Neural cell (in vitro differentiated cells): ENCODE data around the gene DGKA. TPM values are rescaled to one million over a fixed set of nuclear protein-coding genes. Genes with fewer than 3 reads are reported as not detected.
"Not testable (repeated sequence)": the region's sequence is repeated elsewhere in the genome, so short reads cannot be mapped to it uniquely, and the experiment has no call there.

Experiments
- H2AFZ ChIP-seq: fragments of 200-600, 300-800 bp; sonication (generic), shearing (Covaris generic); 2 replicates; pipeline ENCODE4 v1.6.0; 2014; ENCODE audit warnings: low read depth, mild to moderate bottlenecking, antibody characterized with exemption, low read length, moderate library complexity
- H3F3A ChIP-seq: fragments of 200-600 bp; shearing (Covaris generic); 2 replicates; pipeline ENCODE4 v1.6.1; 2016; ENCODE audit warnings: mild to moderate bottlenecking, moderate library complexity, mixed read lengths, antibody characterized with exemption, low read length; ENCODE audit not compliant: insufficient read depth, poor library complexity, severe bottlenecking
- H3K27ac ChIP-seq: fragments of 200-600, 300-800 bp; sonication (generic), shearing (Covaris generic); 2 replicates; pipeline ENCODE4 v1.5.1; 2014; ENCODE audit warnings: mild to moderate bottlenecking, low read length, moderate library complexity
- H3K27me3 ChIP-seq: fragments of 300-800, 200-600 bp; sonication (generic), shearing (Covaris generic); 2 replicates; pipeline ENCODE4 v1.6.0; 2014; ENCODE audit warnings: mild to moderate bottlenecking, low read depth, low read length, moderate library complexity; ENCODE audit not compliant: insufficient read depth
- H3K36me3 ChIP-seq: fragments of 300-800, 200-600 bp; sonication (generic), shearing (Covaris generic); 2 replicates; pipeline ENCODE4 v1.5.1; 2014; ENCODE audit warnings: mild to moderate bottlenecking, antibody characterized with exemption, low read length, moderate library complexity; ENCODE audit not compliant: insufficient read depth
- H3K4me2 ChIP-seq: fragments of 300-800, 200-600 bp; sonication (generic), shearing (Covaris generic); 2 replicates; pipeline ENCODE4 v1.6.0; 2014; ENCODE audit warnings: mild to moderate bottlenecking, low read length
- H3K4me3 ChIP-seq: fragments of 300-800, 200-600 bp; sonication (generic), shearing (Covaris generic); 2 replicates; pipeline ENCODE4 v1.5.1; 2014; ENCODE audit warnings: mild to moderate bottlenecking, low read length, moderate library complexity
- H3K79me2 ChIP-seq: fragments of 200-600 bp; shearing (Covaris generic); replicated peaks from 2 replicates; pipeline ENCODE4 v1.6.0; 2014; ENCODE audit warnings: mild to moderate bottlenecking, low read length, moderate library complexity; ENCODE audit not compliant: insufficient read depth
- H3K9ac ChIP-seq: fragments of 300-800, 200-600 bp; sonication (generic), shearing (Covaris generic); 2 replicates; pipeline ENCODE4 v1.6.1; 2016; ENCODE audit warnings: mild to moderate bottlenecking, low read length, mixed read lengths
- H3K9me2 ChIP-seq: fragments of 200-600 bp; shearing (Covaris generic); 2 replicates; pipeline ENCODE4 v1.6.1; 2016; ENCODE audit warnings: mild to moderate bottlenecking, low read length, mixed read lengths; ENCODE audit not compliant: insufficient read depth
- H3K9me3 ChIP-seq: fragments of 200-600, 300-800 bp; sonication (generic), shearing (Covaris generic); 2 replicates; pipeline ENCODE4 v1.6.1; 2016; ENCODE audit warnings: mild to moderate bottlenecking, mixed run types, low read length, moderate library complexity, mixed read lengths
- H4K20me1 ChIP-seq: fragments of 200-600 bp; shearing (Covaris generic); 2 replicates; pipeline ENCODE4 v1.6.1; 2016; ENCODE audit warnings: mild to moderate bottlenecking, mixed run types; ENCODE audit not compliant: insufficient read depth
- EP300 ChIP-seq: fragments of 450-650 bp; conservative IDR thresholded peaks from 2 replicates; pipeline ENCODE4 v1.6.1; 2014; ENCODE audit warnings: antibody characterized with exemption, mild to moderate bottlenecking, moderate library complexity; ENCODE audit not compliant: poor library complexity, severe bottlenecking
- EZH2 ChIP-seq: fragments of 200-600, 300-800 bp; shearing (Covaris generic), sonication (generic); IDR thresholded peaks from 2 replicates; pipeline ENCODE4 v1.6.1; 2014; ENCODE audit warnings: antibody characterized with exemption, low read length, borderline replicate concordance, mild to moderate bottlenecking; ENCODE audit not compliant: insufficient read depth, poor library complexity, severe bottlenecking
- MXI1 ChIP-seq: fragments of 450-650 bp; conservative IDR thresholded peaks from 2 replicates; pipeline ENCODE4 v1.6.1; 2014; ENCODE audit warnings: antibody characterized with exemption, mild to moderate bottlenecking; ENCODE audit not compliant: poor library complexity, severe bottlenecking
- POLR2AphosphoS5 ChIP-seq: IDR thresholded peaks from 2 replicates; pipeline ENCODE4 v1.6.1; 2012
- RAD21 ChIP-seq: fragments of 450-650 bp; conservative IDR thresholded peaks from 2 replicates; pipeline ENCODE4 v1.6.1; 2014; ENCODE audit warnings: antibody characterized with exemption, mild to moderate bottlenecking, moderate library complexity
- SMC3 ChIP-seq: fragments of 450-650 bp; conservative IDR thresholded peaks from 2 replicates; pipeline ENCODE4 v1.6.1; 2014; ENCODE audit warnings: antibody characterized with exemption, mild to moderate bottlenecking, moderate library complexity; ENCODE audit not compliant: poor library complexity
- TAF1 ChIP-seq: IDR thresholded peaks from 2 replicates; pipeline ENCODE4 v1.6.1; 2012; ENCODE audit warnings: low read depth
- polyA plus RNA-seq: library from polyadenylated mRNA; depleted of rRNA; stranded (reverse); fragments of >200 nt; gene quantifications from 2 replicates; pipeline ENCODE4 v1.2.3, GENCODE V29; 2014
- TF ChIP-seq, protein P1 (sequence below): fragments of 450-650 bp; IDR thresholded peaks from 2 replicates; pipeline ENCODE4 v1.5.1; 2014; ENCODE audit warnings: antibody characterized with exemption, mild to moderate bottlenecking, moderate library complexity; ENCODE audit not compliant: poor library complexity, severe bottlenecking
- TF ChIP-seq, protein P2 (sequence below): IDR thresholded peaks from 2 replicates; pipeline ENCODE4 v1.6.1; 2012; ENCODE audit warnings: borderline replicate concordance

DGKA gene
- polyA plus RNA-seq, 1 donor from 2014 or later: 1.1 TPM

DNA sequence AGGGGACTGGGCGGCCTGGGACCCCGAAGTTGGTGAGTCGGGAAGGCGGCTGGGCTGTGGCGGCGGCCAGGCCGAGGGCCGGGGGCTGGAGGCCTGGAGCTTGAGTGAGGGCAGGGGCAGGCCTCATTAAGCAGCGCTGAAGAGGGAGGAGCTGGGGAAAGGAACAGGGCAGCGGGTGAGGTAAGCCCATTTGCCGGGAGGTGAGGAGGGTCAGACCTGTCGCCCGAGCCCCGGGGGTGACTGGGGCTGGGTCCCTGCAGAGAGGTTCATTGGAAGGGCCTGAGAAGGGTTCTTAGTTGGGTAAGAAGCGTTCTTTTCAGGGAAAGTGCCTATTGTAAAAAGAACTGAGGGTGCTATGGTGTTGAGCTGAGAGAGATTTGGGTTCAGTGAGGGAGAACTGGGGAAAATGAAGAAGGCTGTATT is 43.4 kb downstream of the DGKA start:
- H4K20me1 ChIP-seq: no peaks in the 10 kb centered on the region
- H3K27me3 ChIP-seq: no peaks in the 10 kb centered on the region
- peak overlapping the region; percentile 97 for H3K9ac ChIP-seq
- TF ChIP-seq EP300 (no peak), SMC3 (peak; percentile 27), MXI1 (no peak)
- peaks cover 54% of the 10 kb centered on the region for H3K79me2 ChIP-seq
- no peaks in the 10 kb centered on the region for H3F3A ChIP-seq
- no peaks in the 10 kb centered on the region for H3K9me2 ChIP-seq
- H3K4me2 ChIP-seq: peak overlapping the region; percentile 53
- H3K36me3 ChIP-seq: no peaks in the 10 kb centered on the region
- peak overlapping the region; percentile 92 for H3K27ac ChIP-seq
- peak overlapping the region; percentile 66 for H2AFZ ChIP-seq
- H3K4me3 ChIP-seq: peak overlapping the region; percentile 84
- H3K9me3 ChIP-seq: no peaks in the 10 kb centered on the region

DNA sequence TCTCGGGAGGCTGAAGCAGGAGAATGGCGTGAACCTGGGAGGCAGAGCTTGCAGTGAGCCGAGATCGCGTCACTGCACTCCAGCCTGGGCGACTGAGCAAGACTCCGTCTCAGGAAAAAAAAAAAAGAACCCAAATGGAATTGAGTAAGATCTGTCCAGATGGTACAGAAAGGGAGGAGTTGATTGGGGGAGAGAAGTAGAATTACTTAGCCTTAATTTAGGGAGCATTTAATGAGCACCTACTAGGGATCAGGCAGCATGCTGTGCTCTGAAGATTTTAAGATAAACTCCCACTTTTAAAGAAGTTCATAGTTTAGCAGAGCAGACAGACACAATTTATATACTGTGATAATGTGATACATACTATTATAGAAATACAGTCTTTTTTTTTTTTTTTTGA is 47.4 kb downstream of the DGKA start:
- no peaks in the 10 kb centered on the region for H3K9me2 ChIP-seq
- H3K4me3 ChIP-seq: no peak overlapping the region
- H3K79me2 ChIP-seq: peaks cover 54% of the 10 kb centered on the region
- no peak overlapping the region for H2AFZ ChIP-seq
- H3K4me2 ChIP-seq: no peak overlapping the region
- H3K27me3 ChIP-seq: no peaks in the 10 kb centered on the region
- no peaks in the 10 kb centered on the region for H3K36me3 ChIP-seq
- no peak overlapping the region for H3K27ac ChIP-seq
- H3K9me3 ChIP-seq: no peaks in the 10 kb centered on the region
- H4K20me1 ChIP-seq: no peaks in the 10 kb centered on the region
- TF ChIP-seq RAD21 (no peak), POLR2AphosphoS5 (no peak), EP300 (no peak), EZH2 (no peak), SMC3 (no peak), TAF1 (no peak), MXI1 (no peak)
- TF ChIP-seq, protein P1, sequence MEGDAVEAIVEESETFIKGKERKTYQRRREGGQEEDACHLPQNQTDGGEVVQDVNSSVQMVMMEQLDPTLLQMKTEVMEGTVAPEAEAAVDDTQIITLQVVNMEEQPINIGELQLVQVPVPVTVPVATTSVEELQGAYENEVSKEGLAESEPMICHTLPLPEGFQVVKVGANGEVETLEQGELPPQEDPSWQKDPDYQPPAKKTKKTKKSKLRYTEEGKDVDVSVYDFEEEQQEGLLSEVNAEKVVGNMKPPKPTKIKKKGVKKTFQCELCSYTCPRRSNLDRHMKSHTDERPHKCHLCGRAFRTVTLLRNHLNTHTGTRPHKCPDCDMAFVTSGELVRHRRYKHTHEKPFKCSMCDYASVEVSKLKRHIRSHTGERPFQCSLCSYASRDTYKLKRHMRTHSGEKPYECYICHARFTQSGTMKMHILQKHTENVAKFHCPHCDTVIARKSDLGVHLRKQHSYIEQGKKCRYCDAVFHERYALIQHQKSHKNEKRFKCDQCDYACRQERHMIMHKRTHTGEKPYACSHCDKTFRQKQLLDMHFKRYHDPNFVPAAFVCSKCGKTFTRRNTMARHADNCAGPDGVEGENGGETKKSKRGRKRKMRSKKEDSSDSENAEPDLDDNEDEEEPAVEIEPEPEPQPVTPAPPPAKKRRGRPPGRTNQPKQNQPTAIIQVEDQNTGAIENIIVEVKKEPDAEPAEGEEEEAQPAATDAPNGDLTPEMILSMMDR: no peak
- TF ChIP-seq, protein P2, sequence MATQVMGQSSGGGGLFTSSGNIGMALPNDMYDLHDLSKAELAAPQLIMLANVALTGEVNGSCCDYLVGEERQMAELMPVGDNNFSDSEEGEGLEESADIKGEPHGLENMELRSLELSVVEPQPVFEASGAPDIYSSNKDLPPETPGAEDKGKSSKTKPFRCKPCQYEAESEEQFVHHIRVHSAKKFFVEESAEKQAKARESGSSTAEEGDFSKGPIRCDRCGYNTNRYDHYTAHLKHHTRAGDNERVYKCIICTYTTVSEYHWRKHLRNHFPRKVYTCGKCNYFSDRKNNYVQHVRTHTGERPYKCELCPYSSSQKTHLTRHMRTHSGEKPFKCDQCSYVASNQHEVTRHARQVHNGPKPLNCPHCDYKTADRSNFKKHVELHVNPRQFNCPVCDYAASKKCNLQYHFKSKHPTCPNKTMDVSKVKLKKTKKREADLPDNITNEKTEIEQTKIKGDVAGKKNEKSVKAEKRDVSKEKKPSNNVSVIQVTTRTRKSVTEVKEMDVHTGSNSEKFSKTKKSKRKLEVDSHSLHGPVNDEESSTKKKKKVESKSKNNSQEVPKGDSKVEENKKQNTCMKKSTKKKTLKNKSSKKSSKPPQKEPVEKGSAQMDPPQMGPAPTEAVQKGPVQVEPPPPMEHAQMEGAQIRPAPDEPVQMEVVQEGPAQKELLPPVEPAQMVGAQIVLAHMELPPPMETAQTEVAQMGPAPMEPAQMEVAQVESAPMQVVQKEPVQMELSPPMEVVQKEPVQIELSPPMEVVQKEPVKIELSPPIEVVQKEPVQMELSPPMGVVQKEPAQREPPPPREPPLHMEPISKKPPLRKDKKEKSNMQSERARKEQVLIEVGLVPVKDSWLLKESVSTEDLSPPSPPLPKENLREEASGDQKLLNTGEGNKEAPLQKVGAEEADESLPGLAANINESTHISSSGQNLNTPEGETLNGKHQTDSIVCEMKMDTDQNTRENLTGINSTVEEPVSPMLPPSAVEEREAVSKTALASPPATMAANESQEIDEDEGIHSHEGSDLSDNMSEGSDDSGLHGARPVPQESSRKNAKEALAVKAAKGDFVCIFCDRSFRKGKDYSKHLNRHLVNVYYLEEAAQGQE: no peak
- H3F3A ChIP-seq: no peaks in the 10 kb centered on the region
- H3K9ac ChIP-seq: no peak overlapping the region

GRCh38 chr12:55979069-55979468 is 48.1 kb downstream of the DGKA start:
- Histone ChIP-seq H2AFZ (no peak overlapping the region), H3K27ac (no peak overlapping the region), H3K27me3 (no peaks in the 10 kb centered on the region), H3K9me3 (no peaks in the 10 kb centered on the region), H3F3A (no peaks in the 10 kb centered on the region), H3K9me2 (no peaks in the 10 kb centered on the region), H3K36me3 (no peaks in the 10 kb centered on the region), H3K79me2 (peaks cover 54% of the 10 kb centered on the region), H3K9ac (no peak overlapping the region), H3K4me2 (no peak overlapping the region), H3K4me3 (no peak overlapping the region), H4K20me1 (no peaks in the 10 kb centered on the region)
- TF ChIP-seq POLR2AphosphoS5: no peak
- TF ChIP-seq SMC3: no peak
- TF ChIP-seq TAF1: no peak
- no peak for TF ChIP-seq EP300
- TF ChIP-seq, protein P1: no peak
- no peak for TF ChIP-seq EZH2

DNA sequence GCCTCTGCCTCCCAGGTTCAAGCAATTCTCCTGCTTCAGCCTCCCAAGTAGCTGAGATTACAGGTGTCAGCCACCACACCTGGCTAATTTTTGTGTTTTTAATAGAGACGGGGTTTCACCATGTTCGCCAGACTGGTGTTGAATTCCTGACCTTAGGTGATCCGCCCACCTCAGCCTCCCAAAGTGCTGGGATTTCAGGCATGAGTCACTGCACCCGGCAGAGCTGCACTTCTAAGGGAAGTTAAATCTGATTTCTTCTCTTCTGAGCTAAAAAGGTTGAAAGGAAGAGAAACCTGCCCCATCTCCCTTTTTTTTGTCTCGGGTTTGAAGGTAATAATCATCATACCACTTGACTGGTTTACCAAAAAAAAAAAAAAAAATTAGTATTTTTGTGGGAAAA is 50.9 kb downstream of the DGKA start:
- H3K27me3 ChIP-seq, H4K20me1 ChIP-seq: not testable (repeated sequence)

More for the DNA sequence above, 50.9 kb downstream of the DGKA start:
- not testable (repeated sequence) for H3F3A ChIP-seq, H3K4me3 ChIP-seq, H2AFZ ChIP-seq, H3K9me2 ChIP-seq, H3K4me2 ChIP-seq, H3K9ac ChIP-seq, H3K27ac ChIP-seq, H3K9me3 ChIP-seq, H3K36me3 ChIP-seq
- H3K79me2 ChIP-seq: peaks cover 26% of the 10 kb centered on the region
